SU-DHL-6 (cell line): Measurements from ENCODE around the gene SLC25A12.

ENCODE experiments used
- H2AFZ ChIP-seq: fragments of 200-600 bp; sonication (generic); 2 replicates; pipeline ENCODE4 v1.6.1; 2014; ENCODE audit warnings: low read depth, mild to moderate bottlenecking, moderate library complexity, mixed read lengths, antibody characterized with exemption, low read length; ENCODE audit not compliant: severe bottlenecking
- H3F3A ChIP-seq: fragments of 200-600 bp; shearing (Covaris generic); 2 replicates; pipeline ENCODE4 v1.6.0; 2016; ENCODE audit warnings: antibody characterized with exemption, mild to moderate bottlenecking; ENCODE audit not compliant: insufficient read depth
- H3K27ac ChIP-seq: fragments of 200-600 bp; sonication (generic); 2 replicates; pipeline ENCODE4 v1.5.1; 2016; ENCODE audit warnings: low read depth, mild to moderate bottlenecking, low read length, moderate library complexity, mixed read lengths
- H3K27me3 ChIP-seq: fragments of 200-600 bp; sonication (generic), shearing (Covaris generic); 2 replicates; pipeline ENCODE4 v1.6.0; 2014; ENCODE audit warnings: mild to moderate bottlenecking, low read length
- H3K36me3 ChIP-seq: fragments of 200-600 bp; sonication (generic); 2 replicates; pipeline ENCODE4 v1.6.1; 2014; ENCODE audit warnings: mild to moderate bottlenecking, low read length, mixed read lengths
- H3K4me2 ChIP-seq: fragments of 300-600, 200-600 bp; shearing (Covaris generic), sonication (generic); 2 replicates; pipeline ENCODE4 v1.6.0; 2014; ENCODE audit warnings: low read length, low read depth, mild to moderate bottlenecking; ENCODE audit not compliant: poor library complexity, severe bottlenecking
- H3K4me3 ChIP-seq: fragments of 200-600 bp; sonication (generic); 2 replicates; pipeline ENCODE4 v1.5.1; 2014; ENCODE audit warnings: antibody characterized with exemption, low read length, mild to moderate bottlenecking, mixed read lengths; ENCODE audit not compliant: insufficient read depth, poor library complexity, severe bottlenecking
- H3K79me2 ChIP-seq: fragments of 200-600 bp; sonication (generic); 2 replicates; pipeline ENCODE4 v1.6.1; 2014; ENCODE audit warnings: mild to moderate bottlenecking, low read length, moderate library complexity; ENCODE audit not compliant: insufficient read depth
- H3K9ac ChIP-seq: fragments of 200-600 bp; sonication (generic); 2 replicates; pipeline ENCODE4 v1.7.0; 2014; ENCODE audit warnings: mild to moderate bottlenecking, low read length
- H3K9me2 ChIP-seq: fragments of 200-600 bp; sonication (generic); replicated peaks from 2 replicates; pipeline ENCODE4 v1.6.1; 2014; ENCODE audit warnings: low read length; ENCODE audit not compliant: insufficient read depth
- H3K9me3 ChIP-seq: fragments of 200-600 bp; sonication (generic); 2 replicates; pipeline ENCODE4 v1.6.1; 2014; ENCODE audit warnings: low read length, mixed read lengths; ENCODE audit not compliant: insufficient read depth
- H4K20me1 ChIP-seq: fragments of 200-600 bp; sonication (generic); 2 replicates; pipeline ENCODE4 v1.6.1; 2014; ENCODE audit warnings: low read depth, mild to moderate bottlenecking, antibody characterized with exemption, low read length, moderate library complexity, mixed read lengths
- CTCF ChIP-seq: fragments of 200-600 bp; sonication (generic); IDR thresholded peaks from one replicate; pipeline ENCODE4 v1.5.1; 2017; ENCODE audit warnings: antibody characterized with exemption, mild to moderate bottlenecking, low read length, moderate library complexity; ENCODE audit not compliant: insufficient read depth, poor library complexity, severe bottlenecking
- EZH2phosphoT487 ChIP-seq: fragments of 200-600 bp; sonication (generic), shearing (Covaris generic); conservative IDR thresholded peaks from 2 replicates; pipeline ENCODE4 v1.6.1; 2018; ENCODE audit warnings: mild to moderate bottlenecking, antibody characterized with exemption, low read length, moderate library complexity, mixed read lengths

Gene SLC25A12

DNA sequence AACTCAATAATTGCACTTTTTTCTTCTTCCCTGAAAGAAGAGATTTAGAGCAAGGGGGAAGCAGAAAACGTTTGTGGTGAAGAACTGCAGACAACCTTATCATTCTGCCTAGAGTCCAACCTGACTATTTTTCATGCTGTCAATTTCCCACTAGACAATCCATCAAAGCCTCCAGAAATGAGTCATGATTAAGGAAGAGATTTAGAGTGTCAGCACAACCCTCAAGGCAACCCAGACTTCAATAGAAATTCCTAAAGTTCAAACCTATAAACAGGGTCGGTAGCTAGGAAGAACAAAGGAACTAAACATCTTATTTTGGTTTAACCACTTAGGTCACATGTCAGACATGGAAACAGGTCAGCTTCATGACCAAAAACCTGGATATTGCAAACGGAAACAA is 86.9 kb downstream of the SLC25A12 start:
- TF ChIP-seq EZH2phosphoT487 (no peak), CTCF (no peak)
- no peaks in the 10 kb centered on the region for H3K79me2 ChIP-seq
- no peaks in the 10 kb centered on the region for H4K20me1 ChIP-seq
- no peak overlapping the region for H3K4me3 ChIP-seq
- H3K9me2 ChIP-seq: no peaks in the 10 kb centered on the region
- peaks cover 5% of the 10 kb centered on the region; the same call in 1 of the 2 replicates for H3K36me3 ChIP-seq
- no peak overlapping the region for H3K4me2 ChIP-seq
- H3F3A ChIP-seq: no peaks in the 10 kb centered on the region
- no peaks in the 10 kb centered on the region for H3K27me3 ChIP-seq
- H2AFZ ChIP-seq: no peak overlapping the region
- H3K9ac ChIP-seq: no peak overlapping the region
- H3K27ac ChIP-seq: no peak overlapping the region
- H3K9me3 ChIP-seq: no peaks in the 10 kb centered on the region

- Histone ChIP-seq H3K4me2 (no peak overlapping the region), H3K27me3 (no peaks in the 10 kb centered on the region), H3K9ac (no peak overlapping the region), H3K9me3 (no peaks in the 10 kb centered on the region), H3K4me3 (no peak overlapping the region), H3K36me3 (peaks cover 3% of the 10 kb centered on the region; the same call in 1 of the 2 replicates), H2AFZ (no peak overlapping the region), H3K9me2 (no peaks in the 10 kb centered on the region), H4K20me1 (no peaks in the 10 kb centered on the region), H3F3A (no peaks in the 10 kb centered on the region), H3K27ac (no peak overlapping the region), H3K79me2 (no peaks in the 10 kb centered on the region)
- TF ChIP-seq EZH2phosphoT487 (no peak), CTCF (no peak)
Measured at GRCh38 chr2:171804456-171804855, 89.6 kb downstream of the SLC25A12 start.

DNA sequence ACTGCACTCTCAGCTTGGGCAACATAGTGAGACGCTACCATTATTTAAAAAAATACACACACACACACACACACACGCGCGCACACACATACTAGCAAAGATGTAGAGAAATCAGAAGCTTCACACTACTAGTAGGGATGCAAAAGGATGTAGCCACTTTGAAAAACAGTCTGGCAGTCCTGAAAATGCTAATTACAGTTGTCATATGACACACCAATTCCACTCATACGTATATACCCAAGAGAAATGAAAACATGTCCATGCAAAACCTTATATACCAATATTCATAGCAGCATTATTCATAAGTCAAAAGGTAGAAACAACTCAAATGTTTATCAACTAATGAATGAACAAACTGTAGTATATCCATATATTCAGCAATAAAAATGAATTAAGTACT is 90.3 kb downstream of the SLC25A12 start:
- Histone ChIP-seq H3K27ac (no peak overlapping the region), H4K20me1 (no peaks in the 10 kb centered on the region), H3K36me3 (no peaks in the 10 kb centered on the region), H3K4me2 (no peak overlapping the region), H3K9ac (no peak overlapping the region), H3F3A (no peaks in the 10 kb centered on the region), H2AFZ (no peak overlapping the region), H3K9me2 (no peaks in the 10 kb centered on the region), H3K79me2 (no peaks in the 10 kb centered on the region), H3K9me3 (no peaks in the 10 kb centered on the region), H3K4me3 (no peak overlapping the region), H3K27me3 (no peaks in the 10 kb centered on the region)
- TF ChIP-seq EZH2phosphoT487 (no peak), CTCF (no peak)

GRCh38 chr2:171800639-171801038 is 93.4 kb downstream of the SLC25A12 start:
- no peaks in the 10 kb centered on the region for H3K9me2 ChIP-seq
- no peak overlapping the region for H2AFZ ChIP-seq
- H3K27ac ChIP-seq: no peak overlapping the region
- TF ChIP-seq EZH2phosphoT487 (no peak), CTCF (no peak)
- no peaks in the 10 kb centered on the region for H3F3A ChIP-seq
- no peak overlapping the region for H3K4me3 ChIP-seq
- H3K4me2 ChIP-seq: no peak overlapping the region
- H3K36me3 ChIP-seq: no peaks in the 10 kb centered on the region
- H3K79me2 ChIP-seq: no peaks in the 10 kb centered on the region
- no peaks in the 10 kb centered on the region for H3K27me3 ChIP-seq
- no peaks in the 10 kb centered on the region for H4K20me1 ChIP-seq
- no peak overlapping the region for H3K9ac ChIP-seq
- no peaks in the 10 kb centered on the region for H3K9me3 ChIP-seq
